C4-2B (cell line): ENCODE measurements around the gene TYRO3.

Source experiments
- CTCF ChIP-seq: fragments of 450-650 bp; conservative IDR thresholded peaks from 2 replicates; pipeline ENCODE4 v1.5.1; 2017; ENCODE audit warnings: mild to moderate bottlenecking
- ZFX ChIP-seq: fragments of 450-650 bp; IDR thresholded peaks from 2 replicates; pipeline ENCODE4 v1.6.1; 2017

GRCh38 chr15:41585127-41586047, 26.4 kb downstream of the TYRO3 start:
- TF ChIP-seq CTCF (no peak), ZFX (no peak)
